DMS53 (cell line): ENCODE measurements around the gene FBXL17.
"Not testable (repeated sequence)": the region's sequence is repeated elsewhere in the genome, so short reads cannot be mapped to it uniquely, and the experiment has no call there.

Experiments
- DNase-seq: peaks from one replicate; lab custom pipeline; 2025; lab: John Stamatoyannopoulos, UW

The FBXL17 gene

GRCh38 chr5:108249095-108249784 is 132.7 kb downstream of the FBXL17 start:
- no peak for DNase-seq

- no peak for DNase-seq
Observed at GRCh38 chr5:108238936-108239887, 142.7 kb downstream of the FBXL17 start.

- DNase-seq = no peak
Observed at GRCh38 chr5:108238461-108238860, 143.4 kb downstream of the FBXL17 start.

GRCh38 chr5:108233617-108234155 is 148.2 kb downstream of the FBXL17 start:
- no peak for DNase-seq

GRCh38 chr5:108232805-108233204 is 149.1 kb downstream of the FBXL17 start:
- no peak for DNase-seq

- DNase-seq = no peak
Observed at GRCh38 chr5:108222011-108222410, 159.9 kb downstream of the FBXL17 start.

GRCh38 chr5:108220834-108221233 is 161.1 kb downstream of the FBXL17 start:
- DNase-seq = no peak

GRCh38 chr5:108216890-108217289 is 165.0 kb downstream of the FBXL17 start:
- no peak for DNase-seq

GRCh38 chr5:108214857-108215256 is 167.0 kb downstream of the FBXL17 start:
- DNase-seq = no peak

- DNase-seq = peak; percentile 53
Observed at GRCh38 chr5:108212775-108213346, 169.0 kb downstream of the FBXL17 start.

- DNase-seq = no peak
Observed at GRCh38 chr5:108206707-108207106, 175.2 kb downstream of the FBXL17 start.

- no peak for DNase-seq
Observed at GRCh38 chr5:108201721-108202120, 180.2 kb downstream of the FBXL17 start.

- no peak for DNase-seq
Observed at GRCh38 chr5:108196276-108196675, 185.6 kb downstream of the FBXL17 start.

GRCh38 chr5:108193021-108193795 is 188.7 kb downstream of the FBXL17 start:
- DNase-seq = no peak

- DNase-seq = no peak
Observed at GRCh38 chr5:108184940-108185339, 197.0 kb downstream of the FBXL17 start.

GRCh38 chr5:108181975-108182374 is 199.9 kb downstream of the FBXL17 start:
- DNase-seq = no peak

GRCh38 chr5:108174286-108174685 is 207.6 kb downstream of the FBXL17 start:
- no peak for DNase-seq

GRCh38 chr5:108171759-108172158 is 210.1 kb downstream of the FBXL17 start:
- no peak for DNase-seq

GRCh38 chr5:108168915-108169314 is 213.0 kb downstream of the FBXL17 start:
- DNase-seq = no peak

- DNase-seq = no peak
Observed at GRCh38 chr5:108167174-108167573, 214.7 kb downstream of the FBXL17 start.

- DNase-seq = no peak
Observed at GRCh38 chr5:108164574-108164973, 217.3 kb downstream of the FBXL17 start.

- DNase-seq = not testable (repeated sequence)
Observed at GRCh38 chr5:108152854-108153253, 229.0 kb downstream of the FBXL17 start.
